ENCODE results near the gene CENPA.
"Not testable (repeated sequence)": the region's sequence is repeated elsewhere in the genome, so short reads cannot be mapped to it uniquely, and the experiment has no call there.

CENPA gene

DNA sequence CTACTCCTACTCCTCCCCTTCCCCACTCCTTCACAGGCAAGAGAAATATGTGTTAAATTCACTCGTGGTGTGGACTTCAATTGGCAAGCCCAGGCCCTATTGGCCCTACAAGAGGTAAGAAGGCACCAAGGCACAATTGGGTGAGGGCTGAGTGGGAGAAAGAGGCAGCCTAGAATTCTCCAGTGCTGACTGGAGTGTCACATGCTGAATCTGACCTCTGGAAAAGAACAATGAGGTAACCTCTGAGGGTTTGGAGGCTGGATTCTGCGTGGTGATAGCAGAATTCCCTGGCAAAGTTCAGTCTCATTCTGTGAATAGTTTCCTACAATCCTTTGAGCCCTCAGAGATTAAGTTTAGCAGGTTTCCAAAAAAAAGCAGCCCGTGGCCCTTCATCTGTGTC, 6.9 kb downstream of the CENPA start:
- no peak for DNase-seq (ENCODE audit: low read depth in 2 of 2)

DNA sequence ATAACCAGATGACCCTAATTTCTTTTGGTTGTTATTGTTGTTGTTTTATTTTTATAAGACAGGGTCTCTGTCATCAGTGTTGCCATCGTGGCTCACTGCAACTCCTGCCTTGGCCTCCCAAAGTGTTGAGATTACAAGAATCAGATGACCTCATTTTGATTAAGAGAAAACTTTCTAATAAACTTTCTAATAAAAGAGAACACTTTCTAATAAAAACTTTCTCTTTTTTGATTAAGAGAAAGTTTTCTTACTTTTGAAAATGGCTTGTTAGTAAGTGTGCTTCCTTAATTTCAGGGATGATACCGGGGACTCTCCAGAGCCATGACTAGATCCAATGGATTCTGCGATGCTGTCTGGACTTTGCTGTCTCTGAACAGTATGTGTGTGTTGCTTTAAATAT, 7.7 kb downstream of the CENPA start:
- no peak for DNase-seq (ENCODE audit: low read depth in 2 of 2)

DNA sequence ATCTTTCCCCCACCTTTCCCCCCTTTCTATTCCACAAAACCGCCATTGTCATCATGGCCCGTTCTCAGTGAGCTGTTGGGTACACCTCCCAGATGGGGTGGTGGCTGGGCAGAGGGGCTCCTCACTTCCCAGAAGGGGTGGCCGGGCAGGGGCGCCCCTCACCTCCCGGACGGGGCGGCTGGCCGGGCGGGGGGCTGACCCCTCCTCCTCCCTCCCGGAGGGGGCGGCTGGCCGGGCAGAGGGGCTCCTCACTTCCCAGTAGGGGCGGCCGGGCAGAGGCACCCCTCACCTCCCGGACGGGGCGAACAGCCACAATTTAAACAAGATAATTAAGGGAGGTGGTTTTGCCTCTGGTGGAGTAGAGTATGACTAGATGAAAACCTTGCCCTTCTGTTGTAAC, 9.3 kb downstream of the CENPA start:
- DNase-seq (ENCODE audit: low read depth in 2 of 2), result not testable (repeated sequence)

DNA sequence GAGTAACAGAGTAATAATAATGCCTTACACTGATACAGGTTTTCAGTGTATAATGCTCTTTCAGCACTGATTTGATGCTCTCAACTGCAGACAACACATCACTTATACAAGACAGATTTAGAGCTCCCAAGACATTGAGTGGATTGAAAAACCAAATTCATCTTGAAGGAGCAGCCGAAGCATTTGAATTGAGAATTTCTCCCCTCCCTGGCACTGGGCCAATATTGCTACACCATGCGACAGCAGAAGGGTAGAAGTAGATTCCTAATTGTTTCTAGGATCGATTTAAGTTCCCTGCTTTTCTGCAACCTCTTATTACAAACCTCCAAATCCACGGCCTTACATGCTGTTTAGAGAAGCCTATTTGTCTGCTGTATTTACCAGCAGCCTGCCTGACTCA, 15.5 kb downstream of the CENPA start:
- no peak for DNase-seq (ENCODE audit: low read depth in 2 of 2)

DNA sequence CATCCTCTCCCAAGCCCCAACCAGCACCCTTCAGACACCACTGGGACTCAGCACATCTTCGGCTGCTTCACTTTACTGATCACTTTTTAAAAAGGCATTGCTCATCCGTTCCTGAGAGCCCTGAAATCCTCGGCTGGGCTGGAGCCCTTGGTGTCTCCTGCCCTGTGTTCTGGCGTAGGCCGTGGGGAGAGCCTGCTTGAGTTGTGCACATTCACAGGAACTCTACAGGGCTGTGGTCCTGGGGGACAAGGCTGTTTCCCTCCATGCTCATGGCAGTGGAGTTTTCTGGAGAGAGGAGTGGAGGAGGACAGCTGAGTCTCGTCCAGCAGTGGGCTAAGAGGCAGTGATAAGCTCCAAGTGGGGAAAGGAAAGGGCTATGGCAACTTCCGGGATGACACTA, 15.9 kb downstream of the CENPA start:
- no peak for DNase-seq (ENCODE audit: low read depth in 2 of 2)

DNA sequence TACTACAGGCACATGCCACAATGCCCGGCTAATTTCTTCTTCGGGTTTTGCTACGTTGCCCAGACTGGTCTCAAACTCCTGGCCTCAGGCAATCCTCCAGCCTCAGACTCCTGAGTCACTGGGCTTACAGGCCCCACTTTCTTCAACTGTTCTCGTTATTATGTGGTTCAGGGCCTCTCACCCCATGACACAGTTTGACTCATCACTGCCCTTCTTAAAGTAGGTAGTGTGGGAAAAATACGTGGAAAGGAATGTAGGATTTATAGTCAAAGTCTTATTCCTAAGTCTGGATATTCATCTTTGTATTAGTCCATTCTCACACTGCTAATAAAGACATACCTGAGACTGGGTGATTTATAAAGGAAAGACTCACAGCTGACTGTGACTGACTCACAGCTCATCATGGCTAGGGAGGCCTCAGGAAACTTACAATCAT, 19.4 kb downstream of the CENPA start:
- no peak for DNase-seq (ENCODE audit: low read depth in 2 of 2)

DNA sequence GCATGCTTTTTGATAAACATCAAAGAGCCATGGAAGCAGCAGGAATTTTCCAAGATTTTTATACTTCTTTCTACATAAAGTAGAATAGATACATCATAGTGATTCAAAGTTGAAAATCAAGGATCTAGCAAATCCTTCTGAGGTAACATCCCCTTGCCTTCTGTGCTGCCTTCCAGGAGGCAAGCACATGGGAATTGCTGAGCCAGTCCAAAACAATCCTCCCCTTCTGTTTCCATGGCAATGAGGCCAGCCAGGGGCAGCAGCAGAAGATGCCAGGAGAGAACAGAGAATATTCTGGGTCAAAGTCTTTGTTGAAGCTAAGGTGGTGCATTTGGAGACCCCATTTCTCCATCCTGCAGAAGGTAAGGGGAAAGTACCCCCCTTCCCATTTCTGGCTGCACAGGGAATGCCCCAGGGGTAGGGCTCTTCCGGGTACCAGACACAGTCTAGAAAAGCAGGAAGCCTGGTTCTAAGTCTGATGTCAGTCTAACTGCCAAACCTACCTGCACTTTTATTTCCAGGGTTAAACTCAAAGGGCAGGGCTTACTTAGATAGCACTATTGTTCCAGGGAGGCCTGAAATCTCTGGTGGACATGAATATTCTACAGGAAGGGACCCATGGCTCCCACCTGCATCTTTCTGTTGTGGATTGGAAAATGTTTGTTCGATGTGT, 22.1 kb downstream of the CENPA start:
- no peak for DNase-seq (ENCODE audit: low read depth in 2 of 2)

DNA sequence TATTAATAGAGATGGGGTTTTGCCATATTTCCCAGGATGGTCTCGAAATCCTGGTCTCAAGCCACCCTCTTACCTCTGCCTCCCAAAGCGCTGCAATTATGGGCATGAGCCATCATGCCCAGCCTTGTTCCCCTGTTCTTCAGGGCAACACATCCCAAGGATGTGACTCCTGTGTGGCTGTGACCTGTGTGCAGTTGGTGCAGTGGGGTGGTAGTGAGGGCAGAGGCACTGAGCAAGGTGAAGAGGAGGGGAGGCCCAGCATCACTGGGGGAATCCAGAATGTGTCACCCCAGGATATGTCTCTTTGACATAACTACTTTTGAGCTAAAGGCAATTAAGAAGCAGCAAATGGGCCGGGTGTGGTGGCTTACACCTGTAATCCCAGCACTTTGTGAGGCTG, 23.4 kb downstream of the CENPA start:
- no peak for DNase-seq (ENCODE audit: low read depth in 2 of 2)

DNA sequence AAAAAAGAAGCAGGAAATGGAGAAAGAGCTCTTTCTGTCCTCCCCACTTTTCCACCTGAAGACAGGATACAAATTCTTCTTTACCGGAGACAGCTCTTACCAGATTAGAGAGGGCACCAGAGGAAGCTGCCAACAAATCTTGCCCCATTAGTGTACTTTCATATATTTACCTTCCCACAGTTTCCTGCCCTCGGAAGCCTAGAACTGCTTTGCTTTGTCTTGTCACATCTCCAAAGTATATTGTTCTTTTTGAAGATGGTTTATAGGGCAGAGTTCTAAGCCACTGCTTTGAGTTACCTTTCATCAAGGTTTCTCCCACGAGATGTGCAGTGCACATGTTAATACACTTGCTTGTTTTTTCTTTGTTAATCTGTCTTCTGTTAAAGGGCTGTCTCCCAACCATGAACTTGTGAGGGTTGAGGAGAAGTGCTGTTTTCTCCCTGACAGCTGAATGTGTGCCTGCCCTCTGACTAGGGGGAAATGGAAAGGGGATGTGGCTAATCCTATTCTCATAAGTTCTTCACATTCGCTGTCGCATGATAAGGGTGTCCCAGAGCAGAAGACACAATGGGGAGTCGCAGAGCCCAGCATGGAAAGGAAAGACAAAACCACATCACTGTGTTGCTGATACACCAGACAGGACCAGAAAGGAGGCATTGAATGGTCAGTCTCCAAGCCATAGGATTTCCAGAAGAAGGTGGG, 24.2 kb downstream of the CENPA start:
- no peak for DNase-seq (ENCODE audit: low read depth in 2 of 2)

DNA sequence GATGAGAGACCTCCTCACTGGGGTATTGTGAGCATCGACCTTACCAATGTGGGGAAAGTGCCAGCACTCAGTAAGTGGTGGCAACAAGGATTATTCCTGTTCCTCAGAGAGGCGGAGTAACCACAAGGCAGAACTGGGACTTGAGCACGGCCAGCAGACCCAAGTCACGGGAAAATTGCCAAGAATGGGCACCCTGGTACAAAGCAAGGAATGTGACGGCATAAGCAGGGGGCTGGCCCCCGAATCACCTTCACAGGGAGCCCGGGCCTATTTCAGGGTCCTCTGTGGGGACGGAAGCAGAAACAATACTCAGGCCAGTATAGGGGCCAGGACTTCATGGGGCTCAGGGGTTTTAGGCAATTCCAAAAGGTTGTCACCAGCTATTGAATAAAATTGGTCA, 25.4 kb downstream of the CENPA start:
- no peak for DNase-seq (ENCODE audit: low read depth in 2 of 2)

DNA sequence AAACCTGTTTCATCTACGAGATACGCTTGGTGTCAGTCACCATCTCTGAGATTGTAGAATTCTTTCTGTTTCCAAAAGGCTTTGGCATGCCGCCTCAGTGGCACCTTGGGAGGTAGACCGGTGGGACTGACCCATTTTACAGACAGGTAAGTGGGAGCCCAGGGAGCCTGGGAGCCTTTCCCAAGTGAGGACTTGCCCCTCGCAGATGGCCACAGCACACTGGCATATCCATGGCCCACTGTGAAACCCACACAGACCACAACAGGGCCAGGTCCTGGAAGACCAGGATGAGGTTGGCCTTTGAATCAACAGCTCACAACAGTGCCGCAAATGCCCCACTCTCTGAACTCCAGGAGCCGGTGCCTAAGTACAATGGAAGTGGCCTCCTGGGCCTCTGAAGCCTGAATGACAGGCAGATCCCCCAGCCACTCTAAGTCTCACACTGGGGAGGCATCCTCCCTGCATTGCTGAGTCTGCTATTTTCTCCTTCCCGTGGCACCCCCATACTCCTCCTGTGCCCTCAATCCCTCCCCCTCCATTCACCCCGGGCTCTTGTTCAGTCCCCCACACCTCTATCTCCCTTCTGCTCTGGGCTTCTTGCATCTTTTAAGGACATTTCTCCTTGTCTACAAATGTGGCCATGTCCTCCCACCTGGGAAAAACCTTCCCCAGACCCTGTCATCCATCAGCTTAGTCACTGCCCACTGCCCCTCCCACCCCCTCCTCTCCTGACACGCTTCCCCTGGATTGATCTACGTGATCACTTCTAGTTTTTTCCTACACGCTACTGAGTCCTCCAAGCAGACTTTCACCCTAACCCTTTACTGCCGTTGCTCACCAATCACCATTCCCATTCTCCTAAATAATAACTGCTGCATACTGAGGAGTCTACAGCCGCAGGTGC, 26.2 kb downstream of the CENPA start:
- DNase-seq (ENCODE audit: low read depth in 2 of 2), result no peak

DNA sequence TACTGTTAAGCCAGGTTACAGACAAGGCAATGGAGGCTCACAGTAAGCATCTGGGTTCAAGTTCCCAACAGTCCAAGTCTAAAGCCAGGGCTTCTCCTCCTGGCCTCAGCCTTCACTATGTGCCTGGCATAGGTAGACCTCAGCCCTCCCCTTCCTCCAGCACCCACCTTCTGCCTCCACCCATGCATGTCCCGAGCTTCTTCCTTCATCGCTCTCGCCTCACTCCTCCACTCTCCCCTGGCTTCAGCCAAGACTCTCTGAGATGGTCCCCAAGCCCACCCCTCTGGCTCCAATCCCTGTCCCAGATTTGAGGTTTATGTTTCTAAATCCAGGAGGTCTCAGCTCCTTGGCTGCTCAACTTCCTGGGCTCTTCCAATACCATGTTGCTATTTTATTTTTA, 26.9 kb downstream of the CENPA start:
- no peak for DNase-seq (ENCODE audit: low read depth in 2 of 2)

DNA sequence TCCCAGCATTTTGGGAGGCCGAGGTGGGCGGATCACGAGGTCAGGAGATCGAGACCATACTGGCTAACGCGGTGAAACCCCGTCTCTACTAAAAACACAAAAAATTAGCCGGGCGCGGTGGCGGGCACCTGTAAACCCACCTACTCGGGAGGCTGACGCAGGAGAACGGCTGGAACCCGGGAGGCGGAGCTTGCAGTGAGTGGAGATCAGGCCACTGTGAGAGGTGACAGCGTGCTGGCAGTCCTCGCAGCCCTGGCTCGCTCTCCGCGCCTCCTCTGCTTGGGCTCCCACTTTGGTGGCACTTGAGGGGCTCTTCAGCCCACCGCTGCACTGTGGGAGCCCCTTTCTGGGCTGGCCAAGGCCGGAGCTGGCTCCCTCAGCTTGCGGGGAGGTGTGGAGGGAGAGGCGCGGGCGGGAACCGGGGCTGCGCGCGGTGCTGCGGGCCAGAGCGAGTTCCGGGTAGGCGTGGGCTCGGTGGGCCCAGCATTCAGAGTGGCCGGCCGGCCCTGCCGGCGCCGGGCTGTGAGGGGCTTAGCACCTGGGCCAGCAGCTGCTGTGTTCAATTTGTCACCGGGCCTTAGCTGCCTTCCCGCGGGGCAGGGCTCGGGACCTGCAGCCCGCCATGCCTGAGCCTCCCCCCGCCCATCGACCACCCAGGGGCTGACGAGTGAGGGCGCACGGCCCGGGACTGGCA, 28.4 kb downstream of the CENPA start:
- DNase-seq (ENCODE audit: low read depth in 2 of 2), result not testable (repeated sequence)

DNA sequence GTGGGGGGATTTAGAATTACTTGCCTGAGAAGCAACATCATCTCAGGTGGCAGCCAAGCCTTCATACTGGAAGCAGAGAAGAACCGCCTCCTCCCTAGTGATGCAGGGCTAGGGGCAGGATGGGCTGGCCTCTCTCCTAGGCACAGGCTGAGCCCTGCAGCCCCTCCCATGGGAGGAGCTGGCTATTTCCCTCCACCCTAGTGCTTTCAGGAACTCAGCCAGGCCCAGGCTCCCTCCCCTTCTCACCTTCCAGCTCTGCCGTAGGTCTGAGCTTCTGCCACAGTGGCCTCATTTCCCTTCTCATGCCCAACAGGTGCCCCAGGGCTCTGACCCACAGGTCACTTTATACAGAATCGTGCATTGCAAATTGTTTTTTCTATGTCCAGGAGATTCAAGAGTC, 31.0 kb downstream of the CENPA start:
- no peak for DNase-seq (ENCODE audit: low read depth in 2 of 2)

DNA sequence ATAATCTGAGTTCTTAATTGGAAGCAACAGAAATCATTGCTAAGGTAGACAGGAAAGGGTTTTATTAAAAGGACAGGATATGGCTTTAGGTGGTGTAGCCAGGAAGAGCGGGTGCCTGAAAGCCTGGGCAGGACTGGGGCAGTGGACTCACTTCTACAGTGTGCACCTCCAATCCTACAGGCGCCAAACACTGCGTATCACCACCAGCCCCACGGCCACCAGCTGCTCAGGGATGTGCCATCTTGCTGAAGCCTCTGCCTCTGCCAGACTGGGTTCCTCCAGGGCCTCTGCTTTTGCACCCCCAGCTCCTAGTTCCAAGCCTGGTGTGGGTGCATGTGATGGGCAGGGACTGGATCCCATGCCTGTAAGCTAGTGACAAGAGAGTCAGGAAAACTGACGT, 32.4 kb downstream of the CENPA start:
- no peak for DNase-seq (ENCODE audit: low read depth in 2 of 2)

DNA sequence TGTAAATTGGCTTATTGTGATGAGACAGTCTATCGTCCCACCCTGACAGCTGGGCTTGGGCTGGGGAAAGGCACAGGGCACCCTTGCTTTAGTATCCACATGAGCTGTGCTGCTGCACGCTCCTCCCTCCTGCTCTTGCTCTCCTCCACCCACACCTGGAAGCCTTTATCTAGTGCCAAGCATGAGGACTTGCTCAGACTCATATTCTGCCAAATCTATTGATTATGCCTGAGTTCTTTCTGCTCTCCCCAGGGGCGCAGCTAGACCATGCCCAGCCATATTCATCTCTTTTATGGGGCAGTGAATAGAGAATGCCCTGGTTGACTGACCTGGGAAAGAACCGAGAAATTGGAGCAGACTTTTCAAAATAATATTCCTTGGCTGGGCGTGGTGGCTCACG, 33.1 kb downstream of the CENPA start:
- DNase-seq (ENCODE audit: low read depth in 2 of 2), result no peak

DNA sequence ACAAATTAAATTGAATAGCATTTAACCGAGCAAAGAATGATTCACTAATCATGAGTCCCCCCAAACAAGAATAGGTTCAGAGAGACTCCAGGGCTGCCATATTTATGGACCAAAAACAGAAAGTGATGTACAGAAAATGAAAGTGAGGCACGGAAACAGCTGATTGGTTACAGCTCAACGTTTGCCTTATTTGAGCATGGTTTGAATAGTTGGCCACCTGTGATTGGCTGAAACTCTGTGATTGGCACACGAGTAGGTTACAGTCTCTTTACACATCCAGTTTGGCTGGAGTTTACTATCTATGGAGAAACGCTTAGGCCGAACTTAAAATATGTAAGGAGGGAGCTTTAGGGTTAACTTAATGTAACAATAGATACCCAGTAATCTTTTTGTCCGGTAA, 35.1 kb downstream of the CENPA start:
- DNase-seq (ENCODE audit: low read depth in 2 of 2), result no peak

DNA sequence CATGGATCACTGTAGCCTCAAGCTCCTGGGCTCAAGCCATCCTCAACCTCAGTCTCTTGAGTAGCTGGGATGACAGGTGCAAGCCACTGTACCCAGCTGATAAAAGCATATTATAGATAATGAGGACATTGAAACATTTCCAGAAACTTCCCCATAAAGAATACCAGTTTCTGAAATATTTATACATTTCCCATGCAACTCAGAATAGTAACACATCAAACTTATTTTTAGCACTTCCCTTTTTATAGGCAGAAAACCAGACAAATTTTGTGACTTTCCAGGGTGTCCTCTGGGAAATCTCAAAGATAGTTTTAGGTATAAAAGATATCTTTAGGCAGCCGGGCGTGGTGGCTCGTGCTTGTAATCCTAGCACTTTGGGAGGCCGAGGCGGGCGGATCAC, 37.0 kb downstream of the CENPA start:
- no peak for DNase-seq (ENCODE audit: low read depth in 2 of 2)

DNA sequence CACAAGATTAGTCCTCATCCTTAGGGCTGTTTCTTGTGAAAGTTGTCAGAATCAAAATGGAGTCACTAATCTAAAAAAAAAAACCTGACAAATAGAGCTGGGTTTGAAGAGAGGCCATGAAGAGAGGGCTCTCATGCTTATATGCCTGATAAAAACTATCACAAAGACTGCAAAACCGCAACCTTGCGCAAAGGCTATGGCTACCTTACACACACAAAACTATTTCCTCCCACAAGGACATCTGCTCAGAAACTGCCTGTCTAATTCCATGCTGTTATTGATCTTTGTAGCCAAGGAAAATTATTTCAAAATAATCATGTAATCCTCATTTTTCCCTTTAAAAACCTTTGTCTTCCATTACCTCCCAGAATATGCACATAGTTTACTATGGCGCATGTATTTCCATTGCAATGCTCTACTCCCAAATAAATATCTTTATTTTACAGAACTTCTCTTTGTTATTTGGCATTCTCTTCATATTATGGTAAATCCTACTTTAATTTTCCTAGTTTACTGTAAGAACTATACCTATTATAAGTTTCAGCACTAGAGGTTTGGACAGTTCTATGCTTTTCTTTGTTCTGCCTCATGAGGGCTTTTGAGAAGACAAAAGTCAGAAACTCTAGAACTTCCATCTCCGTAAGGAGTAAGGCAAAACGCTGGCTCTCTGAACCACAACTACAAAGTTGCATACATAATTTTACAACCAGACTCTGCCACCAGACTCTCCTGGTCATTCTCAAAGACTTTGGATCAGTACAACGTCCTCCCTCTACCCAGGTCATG, 52.5 kb downstream of the CENPA start:
- no peak for DNase-seq (ENCODE audit: low read depth in 2 of 2)

DNA sequence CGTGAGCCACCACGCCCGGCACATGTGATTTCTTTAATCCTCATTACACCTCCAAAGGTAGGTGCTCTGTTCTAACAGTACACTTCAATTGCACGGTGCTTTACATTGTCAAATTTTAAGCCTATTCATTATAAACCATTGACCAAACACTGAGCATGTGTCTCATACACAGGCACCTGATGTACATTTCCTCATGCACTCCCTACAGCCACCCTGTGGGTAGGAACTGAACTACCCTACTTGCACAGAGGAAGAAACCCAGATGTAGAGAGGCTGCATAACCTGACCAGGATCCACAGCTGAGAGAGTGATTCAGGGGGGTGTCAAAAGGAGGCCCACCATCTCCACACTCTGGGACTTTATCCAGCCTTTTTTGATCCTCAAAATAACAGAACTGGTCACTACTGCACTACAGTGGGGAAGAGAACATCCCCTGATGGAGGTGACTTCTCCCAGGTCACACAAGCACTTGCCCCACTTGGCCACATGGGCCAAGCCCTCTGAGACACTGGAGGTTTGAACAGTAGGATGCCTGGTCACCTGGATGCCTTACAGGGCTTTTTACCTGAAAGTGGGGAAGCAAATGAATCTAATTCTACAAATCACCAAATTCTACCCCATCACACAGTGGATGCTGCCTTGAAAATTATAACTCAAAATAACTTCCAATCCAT, 55.2 kb downstream of the CENPA start:
- no peak for DNase-seq (ENCODE audit: low read depth in 2 of 2)

DNA sequence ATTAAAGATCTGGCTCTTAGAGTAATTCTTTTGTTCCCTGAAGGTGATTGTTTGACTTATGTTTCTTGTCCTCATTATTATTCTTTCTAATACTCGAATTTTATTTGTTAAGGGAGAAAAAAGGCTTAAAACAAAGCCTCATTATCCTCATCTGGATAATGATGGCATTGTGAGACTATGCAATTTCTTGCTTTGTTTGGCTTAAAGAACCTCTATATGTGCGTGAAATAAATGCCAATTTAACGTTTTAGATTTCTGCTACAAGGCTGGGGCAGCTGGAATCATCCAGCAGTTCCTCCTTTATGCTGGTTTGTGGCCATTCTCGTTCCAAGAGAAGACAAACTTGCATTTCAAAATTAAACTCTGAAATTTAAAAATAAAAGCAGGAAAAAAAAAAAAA, 57.2 kb downstream of the CENPA start:
- no peak for DNase-seq (ENCODE audit: low read depth in 2 of 2)

All from stimulated activated CD4-positive, alpha-beta T cell treated with anti-CD3 and anti-CD28 coated beads, Interleukin-1b, Interleukin-23, amount 100 ng/mL, for 4 hours (primary cell).